MCF 10A (cell line): ENCODE data around the gene HMOX1. TPM values are rescaled to one million over a fixed set of nuclear protein-coding genes. Genes with fewer than 3 reads are reported as not detected.

Source experiments
- BruUV-seq: library from RNA; stranded (reverse); fragments of 400-500 nt; replicated peaks from 2 replicates; lab custom pipeline; 2021; lab: Mats Ljungman, UMichigan
- CTCF ChIA-PET: fragments of 300-600 bp; sonication (Branson Sonifier 250); formaldehyde crosslinking; extraction: SDS; loops from one replicate; lab custom pipeline; 2021; ENCODE audit warnings: antibody characterized with exemption, inconsistent platforms; lab: Yijun Ruan, JAX
- POLR2A ChIA-PET: fragments of 300-600, 350-650 bp; sonication (Branson Sonifier 250); formaldehyde crosslinking; extraction: SDS; loops from one replicate; lab custom pipeline; 2020; ENCODE audit warnings: antibody characterized with exemption, inconsistent platforms; lab: Yijun Ruan, JAX
- DNase-seq: peaks from one replicate; pipeline ENCODE4 v3.0.0-alpha.2; 2018; ENCODE audit not compliant: unreplicated experiment
- H3K27ac Mint-ChIP-seq: one replicate; pipeline ENCODE4 v1.8.0; 2022; ENCODE audit warnings: mild to moderate bottlenecking, low read depth, mixed read lengths; ENCODE audit not compliant: unreplicated experiment
- H3K27me3 Mint-ChIP-seq: one replicate; pipeline ENCODE4 v1.8.0; 2022; ENCODE audit warnings: mixed read lengths; ENCODE audit not compliant: insufficient read depth, unreplicated experiment
- H3K36me3 Mint-ChIP-seq: one replicate; pipeline ENCODE4 v1.8.0; 2022; ENCODE audit warnings: mild to moderate bottlenecking, moderate library complexity, mixed read lengths; ENCODE audit not compliant: insufficient read depth, unreplicated experiment
- H3K4me1 Mint-ChIP-seq: one replicate; pipeline ENCODE4 v1.8.0; 2022; ENCODE audit warnings: mixed read lengths; ENCODE audit not compliant: insufficient read depth, unreplicated experiment
- H3K4me3 Mint-ChIP-seq: one replicate; pipeline ENCODE4 v1.8.0; 2022; ENCODE audit warnings: mild to moderate bottlenecking, moderate library complexity, mixed read lengths; ENCODE audit not compliant: unreplicated experiment
- H3K9me3 Mint-ChIP-seq: one replicate; pipeline ENCODE4 v1.8.0; 2022; ENCODE audit warnings: mixed read lengths; ENCODE audit not compliant: unreplicated experiment
- CTCF ChIP-seq: fragments of 200-600 bp; IDR thresholded peaks from one replicate; pipeline ENCODE4 v1.8.0; 2022; ENCODE audit warnings: antibody characterized with exemption, mild to moderate bottlenecking; ENCODE audit not compliant: unreplicated experiment
- intact Hi-C: fragments of 100-400 bp; cut with micrococcal nuclease; formaldehyde crosslinking; loops from 2 replicates; pipeline ENCODE4 v1.14.1; 2022
- total RNA-seq: library from RNA; stranded (reverse); gene quantifications from 2 replicates; pipeline ENCODE4 v1.2.3, GENCODE V29; 2022

HMOX1 gene
- total RNA-seq, 1 experiment from 2014 or later: 1.9 TPM

- no peaks in the 10 kb centered on the region for H3K27me3 Mint-ChIP-seq
- no TSS peak for BruUV-seq
- peak; percentile 97 for DNase-seq
- peak within 1 kb of the TSS; percentile 90 for H3K27ac Mint-ChIP-seq
- no peaks in the 10 kb centered on the region for H3K9me3 Mint-ChIP-seq
- ChIA-PET CTCF (interaction anchor here (0.8 to 1.0 kb wide), 2 partner anchors 10 to 49 kb away, joined by 3 read pairs; no protein-coding TSS in a partner anchor), POLR2A (interaction anchor here (0.6 to 1.0 kb wide), 4 partner anchors 15 to 757 kb away, joined by 3 to 4 read pairs (median 3); partner anchors contain the start of gene TOM1)
- peaks cover 13% of the 10 kb centered on the region for H3K4me1 Mint-ChIP-seq
- H3K4me3 Mint-ChIP-seq: peak within 1 kb of the TSS; percentile 99
- intact Hi-C loops: loop anchor here (2.0 kb wide), 1 partner anchor 19 kb away; the partner anchor contains the start of gene HMOX1
- TF ChIP-seq CTCF: no peak
- H3K36me3 Mint-ChIP-seq: peaks cover 30% of the 10 kb centered on the region
Observed at GRCh38 chr22:35399678-35400500, 19.0 kb downstream of the HMOX1 start, which contains the start of gene MCM5. Gene MCM5, plus strand, starts transcription at chr22:35400140. Its CDS starts 299 bp downstream, at chr22:35400439.

- H3K9me3 Mint-ChIP-seq: no peaks in the 10 kb centered on the region
- peak overlapping the region; percentile 99 for H3K4me3 Mint-ChIP-seq
- no peak for TF ChIP-seq CTCF
- no peaks in the 10 kb centered on the region for H3K27me3 Mint-ChIP-seq
- ChIA-PET CTCF (no interaction called here), POLR2A (interaction anchor here (1.0 kb wide), 1 partner anchor 101 kb away, joined by 4 read pairs; the partner anchor contains the start of gene TOM1)
- BruUV-seq: no TSS peak
- H3K36me3 Mint-ChIP-seq: peaks cover 36% of the 10 kb centered on the region
- H3K27ac Mint-ChIP-seq: peak overlapping the region; percentile 90
- intact Hi-C loops: no loop called here
- no peak for DNase-seq
- peaks cover 13% of the 10 kb centered on the region for H3K4me1 Mint-ChIP-seq
Observed at GRCh38 chr22:35400501-35400790, 19.6 kb downstream of the HMOX1 start.

- Mint-ChIP-seq H3K4me3 (no peak overlapping the region), H3K27me3 (no peaks in the 10 kb centered on the region), H3K4me1 (peaks cover 13% of the 10 kb centered on the region), H3K9me3 (no peaks in the 10 kb centered on the region), H3K36me3 (peaks cover 42% of the 10 kb centered on the region), H3K27ac (no peak overlapping the region)
- no TSS peak for BruUV-seq
- POLR2A ChIA-PET: no interaction called here
- no peak for DNase-seq
- intact Hi-C loops: no loop called here
- no peak for TF ChIP-seq CTCF
- CTCF ChIA-PET: interaction anchor here (0.6 kb wide), 1 partner anchor 27 kb away, joined by 3 read pairs; no protein-coding TSS in a partner anchor
Observed at GRCh38 chr22:35401863-35402262, 21.0 kb downstream of the HMOX1 start.

GRCh38 chr22:35403356-35403755 is 22.5 kb downstream of the HMOX1 start:
- no peak overlapping the region for H3K4me3 Mint-ChIP-seq
- ChIA-PET POLR2A (interaction anchor here (0.6 kb wide), 1 partner anchor 166 kb away, joined by 3 read pairs; no protein-coding TSS in a partner anchor), CTCF (interaction anchor here (0.6 to 0.9 kb wide), 3 partner anchors 52 to 695 kb away, joined by 3 to 4 read pairs (median 3); no protein-coding TSS in a partner anchor)
- no peak for TF ChIP-seq CTCF
- peaks cover 13% of the 10 kb centered on the region for H3K4me1 Mint-ChIP-seq
- no peak for DNase-seq
- BruUV-seq: no TSS peak
- peaks cover 54% of the 10 kb centered on the region for H3K36me3 Mint-ChIP-seq
- H3K27ac Mint-ChIP-seq: no peak overlapping the region
- no peaks in the 10 kb centered on the region for H3K27me3 Mint-ChIP-seq
- intact Hi-C loops: no loop called here
- no peaks in the 10 kb centered on the region for H3K9me3 Mint-ChIP-seq
